HEK293 (cell line): ENCODE data around the gene NCL.

Source experiments
- CTCF ChIA-PET: fragments of 350-600 bp; formaldehyde crosslinking; extraction: SDS; loops from one replicate; lab custom pipeline; 2021; ENCODE audit warnings: antibody characterized with exemption; lab: Yijun Ruan, JAX
- POLR2A ChIA-PET: fragments of 300-600 bp; formaldehyde crosslinking; extraction: SDS; loops from one replicate; lab custom pipeline; 2020; ENCODE audit warnings: antibody characterized with exemption, inconsistent platforms; lab: Yijun Ruan, JAX
- H3K27ac ChIP-seq: fragments of 200-500 bp; sonication (Bioruptor generic); 2 replicates; pipeline ENCODE4 v1.5.1; 2014; ENCODE audit warnings: low read depth, low read length, control low read depth, inconsistent platforms; ENCODE audit errors: extremely low read depth
- H3K36me3 ChIP-seq, 2 experiments: fragments of 200-500 bp in 1 of 2; sonication (Bioruptor generic) in 1 of 2; 1 replicate in 1 of 2; 2 replicates in 1 of 2; pipeline ENCODE4 v1.5.1; 2014 to 2017; ENCODE audit warnings: inconsistent platforms in 2 of 2, low read length in 2 of 2; ENCODE audit not compliant: control insufficient read depth in 2 of 2, insufficient read depth in 1 of 2
- H3K4me1 ChIP-seq: fragments of 200-500 bp; sonication (Bioruptor generic); 2 replicates; pipeline ENCODE4 v1.5.1; 2014; ENCODE audit warnings: mild to moderate bottlenecking, low read length, inconsistent platforms; ENCODE audit not compliant: control insufficient read depth, insufficient read depth
- H3K4me3 ChIP-seq: 2 replicates; pipeline ENCODE4 v1.5.1; 2011; ENCODE audit warnings: low read depth, mild to moderate bottlenecking, control low read depth, low read length, moderate library complexity
- H3K9me3 ChIP-seq: fragments of 200-500 bp; sonication (Bioruptor generic); 2 replicates; pipeline ENCODE4 v1.5.1; 2014; ENCODE audit warnings: low read depth, low read length, inconsistent platforms; ENCODE audit not compliant: control insufficient read depth, insufficient read depth
- KLF16 ChIP-seq: fragments of 450-650 bp; formaldehyde crosslinking; IDR thresholded peaks from 2 replicates; pipeline ENCODE4 v1.5.1; 2017; ENCODE audit warnings: missing biosample characterization, missing genetic modification characterization
- MEIS1 ChIP-seq: sonication (generic); formaldehyde crosslinking; IDR thresholded peaks from 2 replicates; pipeline ENCODE4 v1.8.1; 2022; ENCODE audit warnings: missing genetic modification reagents, mild to moderate bottlenecking, borderline replicate concordance
- ZBTB17 ChIP-seq: fragments of 450-650 bp; formaldehyde crosslinking; IDR thresholded peaks from 2 replicates; pipeline ENCODE4 v1.5.1; 2016; ENCODE audit warnings: missing biosample characterization, missing genetic modification characterization
- ZNF175 ChIP-seq: fragments of 450-650 bp; formaldehyde crosslinking; IDR thresholded peaks from 2 replicates; pipeline ENCODE4 v1.5.1; 2016; ENCODE audit warnings: missing biosample characterization, missing genetic modification characterization
- ZNF341 ChIP-seq: fragments of 450-650 bp; formaldehyde crosslinking; IDR thresholded peaks from 2 replicates; pipeline ENCODE4; 2016; ENCODE audit warnings: low read depth, missing biosample characterization, missing genetic modification characterization
- ZNF560 ChIP-seq: fragments of 450-650 bp; formaldehyde crosslinking; IDR thresholded peaks from 2 replicates; pipeline ENCODE4 v1.5.1; 2017; ENCODE audit warnings: missing biosample characterization, missing genetic modification characterization, borderline replicate concordance
- ZNF626 ChIP-seq: fragments of 450-650 bp; sonication (Bioruptor Pico); formaldehyde crosslinking; IDR thresholded peaks from 2 replicates; pipeline ENCODE4 v1.5.1; 2018; ENCODE audit warnings: missing biosample characterization, missing genetic modification characterization, inconsistent platforms
- ZNF664 ChIP-seq: fragments of 450-650 bp; formaldehyde crosslinking; IDR thresholded peaks from 2 replicates; pipeline ENCODE4 v1.5.1; 2016; ENCODE audit warnings: missing biosample characterization, missing genetic modification characterization
- ZNF792 ChIP-seq: fragments of 450-650 bp; formaldehyde crosslinking; IDR thresholded peaks from 2 replicates; pipeline ENCODE4 v1.5.1; 2016; ENCODE audit warnings: missing biosample characterization, missing genetic modification characterization
- TF ChIP-seq, protein P1 (sequence below): fragments of 450-650 bp; formaldehyde crosslinking; IDR thresholded peaks from 2 replicates; pipeline ENCODE4 v1.5.1; 2017; ENCODE audit warnings: missing biosample characterization, missing genetic modification characterization
- TF ChIP-seq, protein P2 (sequence below): fragments of 450-650 bp; formaldehyde crosslinking; IDR thresholded peaks from 2 replicates; pipeline ENCODE4 v1.5.1; 2016; ENCODE audit warnings: missing biosample characterization, missing genetic modification characterization, borderline replicate concordance
- TF ChIP-seq, protein P3 (sequence below): fragments of 450-650 bp; formaldehyde crosslinking; IDR thresholded peaks from 2 replicates; pipeline ENCODE4 v1.5.1; 2016; ENCODE audit warnings: missing biosample characterization, missing genetic modification characterization
- TF ChIP-seq, protein P4 (sequence below): fragments of 450-650 bp; formaldehyde crosslinking; IDR thresholded peaks from 2 replicates; pipeline ENCODE4 v1.5.1; 2016; ENCODE audit warnings: missing biosample characterization, missing genetic modification characterization
- TF ChIP-seq, protein P5 (sequence below): fragments of 450-650 bp; formaldehyde crosslinking; IDR thresholded peaks from 2 replicates; pipeline ENCODE4 v1.5.1; 2016; ENCODE audit warnings: missing biosample characterization, missing genetic modification characterization

Gene NCL

DNA sequence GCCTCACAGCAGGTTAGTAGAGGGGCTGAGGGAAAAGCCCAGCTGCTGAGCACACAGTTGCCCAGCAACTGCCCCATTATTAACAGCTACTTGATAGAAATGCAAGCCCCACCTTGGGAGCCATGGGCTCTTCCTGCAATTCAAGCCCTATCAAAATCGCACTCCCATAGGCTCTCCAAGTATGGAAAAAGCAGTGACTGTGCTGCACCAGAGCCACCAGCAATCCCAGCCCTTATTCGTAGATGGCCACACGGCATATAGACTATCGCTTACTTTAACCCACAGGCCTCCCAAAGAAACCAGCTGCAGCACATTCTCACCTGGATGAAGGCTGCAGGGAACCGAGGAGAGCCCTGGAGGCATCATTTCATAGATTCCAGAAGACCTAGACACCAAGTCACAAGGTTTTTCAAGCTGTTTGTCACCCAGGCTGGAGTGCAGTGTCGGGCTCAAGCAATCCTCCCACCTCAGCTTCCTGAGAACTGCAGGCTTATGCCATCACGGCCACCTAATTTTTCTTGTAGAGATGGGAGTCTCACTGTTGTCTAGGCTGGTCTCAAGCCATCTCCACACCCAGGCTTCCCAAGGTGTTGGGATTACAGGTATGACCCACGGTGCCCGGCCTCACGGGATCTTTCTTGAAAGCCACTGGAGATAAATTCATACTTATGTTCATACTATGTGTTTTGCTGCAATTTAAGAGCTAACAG, 11.3 kb downstream of the NCL start (continued):
- TF ChIP-seq ZNF341 (tag by site-specific recombination) (peak; percentile 30; the same call in 1 of the 2 replicates), ZNF175 (no peak), ZBTB17 (peak; percentile 57; the same call in 1 of the 2 replicates)
- TF ChIP-seq, protein P1, sequence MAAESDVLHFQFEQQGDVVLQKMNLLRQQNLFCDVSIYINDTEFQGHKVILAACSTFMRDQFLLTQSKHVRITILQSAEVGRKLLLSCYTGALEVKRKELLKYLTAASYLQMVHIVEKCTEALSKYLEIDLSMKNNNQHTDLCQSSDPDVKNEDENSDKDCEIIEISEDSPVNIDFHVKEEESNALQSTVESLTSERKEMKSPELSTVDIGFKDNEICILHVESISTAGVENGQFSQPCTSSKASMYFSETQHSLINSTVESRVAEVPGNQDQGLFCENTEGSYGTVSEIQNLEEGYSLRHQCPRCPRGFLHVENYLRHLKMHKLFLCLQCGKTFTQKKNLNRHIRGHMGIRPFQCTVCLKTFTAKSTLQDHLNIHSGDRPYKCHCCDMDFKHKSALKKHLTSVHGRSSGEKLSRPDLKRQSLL = no peak

DNA sequence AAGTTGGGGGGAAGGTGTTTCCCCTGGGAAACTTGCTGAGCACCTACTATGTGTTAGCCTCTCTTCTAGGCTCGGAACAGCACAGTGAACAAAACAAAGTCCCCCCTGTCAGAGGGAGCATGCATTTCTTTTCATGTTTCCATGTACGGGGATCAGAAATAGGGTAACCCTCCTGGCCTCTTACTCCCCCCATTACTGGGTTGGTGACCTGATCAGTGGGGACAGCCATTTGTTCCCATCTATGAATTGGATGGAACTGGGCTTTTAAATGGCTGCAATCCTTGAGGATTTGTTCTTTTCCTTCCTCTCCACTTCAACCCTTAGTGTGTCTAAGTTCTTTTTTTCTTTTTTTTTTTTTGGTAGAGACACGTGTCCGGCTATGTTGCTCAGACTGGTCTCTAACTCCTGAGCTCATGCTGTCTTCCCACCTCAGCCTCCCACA, 13.7 kb downstream of the NCL start:
- TF ChIP-seq ZNF664 (tag by site-specific recombination) (no peak), ZNF626 (no peak), KLF16 (tag by site-specific recombination) (no peak), ZNF560 (tag by site-specific recombination) (no peak), MEIS1 (CRISPR knock-in tag) (no peak), ZNF792 (tag by site-specific recombination) (no peak)
- TF ChIP-seq, protein P2, sequence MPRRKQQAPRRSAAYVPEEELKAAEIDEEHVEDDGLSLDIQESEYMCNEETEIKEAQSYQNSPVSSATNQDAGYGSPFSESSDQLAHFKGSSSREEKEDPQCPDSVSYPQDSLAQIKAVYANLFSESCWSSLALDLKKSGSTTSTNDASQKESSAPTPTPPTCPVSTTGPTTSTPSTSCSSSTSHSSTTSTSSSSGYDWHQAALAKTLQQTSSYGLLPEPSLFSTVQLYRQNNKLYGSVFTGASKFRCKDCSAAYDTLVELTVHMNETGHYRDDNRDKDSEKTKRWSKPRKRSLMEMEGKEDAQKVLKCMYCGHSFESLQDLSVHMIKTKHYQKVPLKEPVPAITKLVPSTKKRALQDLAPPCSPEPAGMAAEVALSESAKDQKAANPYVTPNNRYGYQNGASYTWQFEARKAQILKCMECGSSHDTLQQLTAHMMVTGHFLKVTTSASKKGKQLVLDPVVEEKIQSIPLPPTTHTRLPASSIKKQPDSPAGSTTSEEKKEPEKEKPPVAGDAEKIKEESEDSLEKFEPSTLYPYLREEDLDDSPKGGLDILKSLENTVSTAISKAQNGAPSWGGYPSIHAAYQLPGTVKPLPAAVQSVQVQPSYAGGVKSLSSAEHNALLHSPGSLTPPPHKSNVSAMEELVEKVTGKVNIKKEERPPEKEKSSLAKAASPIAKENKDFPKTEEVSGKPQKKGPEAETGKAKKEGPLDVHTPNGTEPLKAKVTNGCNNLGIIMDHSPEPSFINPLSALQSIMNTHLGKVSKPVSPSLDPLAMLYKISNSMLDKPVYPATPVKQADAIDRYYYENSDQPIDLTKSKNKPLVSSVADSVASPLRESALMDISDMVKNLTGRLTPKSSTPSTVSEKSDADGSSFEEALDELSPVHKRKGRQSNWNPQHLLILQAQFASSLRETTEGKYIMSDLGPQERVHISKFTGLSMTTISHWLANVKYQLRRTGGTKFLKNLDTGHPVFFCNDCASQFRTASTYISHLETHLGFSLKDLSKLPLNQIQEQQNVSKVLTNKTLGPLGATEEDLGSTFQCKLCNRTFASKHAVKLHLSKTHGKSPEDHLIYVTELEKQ (tag by site-specific recombination) = no peak
- TF ChIP-seq, protein P3, sequence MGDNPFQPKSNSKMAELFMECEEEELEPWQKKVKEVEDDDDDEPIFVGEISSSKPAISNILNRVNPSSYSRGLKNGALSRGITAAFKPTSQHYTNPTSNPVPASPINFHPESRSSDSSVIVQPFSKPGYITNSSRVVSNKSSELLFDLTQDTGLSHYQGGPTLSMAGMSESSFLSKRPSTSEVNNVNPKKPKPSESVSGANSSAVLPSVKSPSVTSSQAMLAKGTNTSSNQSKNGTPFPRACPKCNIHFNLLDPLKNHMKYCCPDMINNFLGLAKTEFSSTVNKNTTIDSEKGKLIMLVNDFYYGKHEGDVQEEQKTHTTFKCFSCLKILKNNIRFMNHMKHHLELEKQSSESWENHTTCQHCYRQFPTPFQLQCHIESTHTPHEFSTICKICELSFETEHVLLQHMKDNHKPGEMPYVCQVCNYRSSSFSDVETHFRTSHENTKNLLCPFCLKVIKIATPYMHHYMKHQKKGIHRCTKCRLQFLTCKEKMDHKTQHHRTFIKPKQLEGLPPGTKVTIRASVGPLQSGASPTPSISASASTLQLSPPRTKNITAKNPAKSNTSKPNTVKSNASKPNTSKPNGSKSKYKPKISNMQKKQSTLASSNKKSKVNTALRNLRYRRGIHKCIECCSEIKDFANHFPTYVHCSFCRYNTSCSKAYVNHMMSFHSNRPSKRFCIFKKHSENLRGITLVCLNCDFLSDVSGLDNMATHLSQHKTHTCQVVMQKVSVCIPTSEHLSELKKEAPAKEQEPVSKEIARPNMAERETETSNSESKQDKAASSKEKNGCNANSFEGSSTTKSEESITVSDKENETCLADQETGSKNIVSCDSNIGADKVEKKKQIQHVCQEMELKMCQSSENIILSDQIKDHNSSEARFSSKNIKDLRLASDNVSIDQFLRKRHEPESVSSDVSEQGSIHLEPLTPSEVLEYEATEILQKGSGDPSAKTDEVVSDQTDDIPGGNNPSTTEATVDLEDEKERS (tag by site-specific recombination) = no peak
- TF ChIP-seq, protein P4, sequence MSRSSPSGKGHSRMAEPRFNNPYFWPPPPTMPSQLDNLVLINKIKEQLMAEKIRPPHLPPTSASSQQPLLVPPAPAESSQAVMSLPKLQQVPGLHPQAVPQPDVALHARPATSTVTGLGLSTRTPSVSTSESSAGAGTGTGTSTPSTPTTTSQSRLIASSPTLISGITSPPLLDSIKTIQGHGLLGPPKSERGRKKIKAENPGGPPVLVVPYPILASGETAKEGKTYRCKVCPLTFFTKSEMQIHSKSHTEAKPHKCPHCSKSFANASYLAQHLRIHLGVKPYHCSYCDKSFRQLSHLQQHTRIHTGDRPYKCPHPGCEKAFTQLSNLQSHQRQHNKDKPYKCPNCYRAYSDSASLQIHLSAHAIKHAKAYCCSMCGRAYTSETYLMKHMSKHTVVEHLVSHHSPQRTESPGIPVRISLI (tag by site-specific recombination) = no peak
- TF ChIP-seq, protein P5, sequence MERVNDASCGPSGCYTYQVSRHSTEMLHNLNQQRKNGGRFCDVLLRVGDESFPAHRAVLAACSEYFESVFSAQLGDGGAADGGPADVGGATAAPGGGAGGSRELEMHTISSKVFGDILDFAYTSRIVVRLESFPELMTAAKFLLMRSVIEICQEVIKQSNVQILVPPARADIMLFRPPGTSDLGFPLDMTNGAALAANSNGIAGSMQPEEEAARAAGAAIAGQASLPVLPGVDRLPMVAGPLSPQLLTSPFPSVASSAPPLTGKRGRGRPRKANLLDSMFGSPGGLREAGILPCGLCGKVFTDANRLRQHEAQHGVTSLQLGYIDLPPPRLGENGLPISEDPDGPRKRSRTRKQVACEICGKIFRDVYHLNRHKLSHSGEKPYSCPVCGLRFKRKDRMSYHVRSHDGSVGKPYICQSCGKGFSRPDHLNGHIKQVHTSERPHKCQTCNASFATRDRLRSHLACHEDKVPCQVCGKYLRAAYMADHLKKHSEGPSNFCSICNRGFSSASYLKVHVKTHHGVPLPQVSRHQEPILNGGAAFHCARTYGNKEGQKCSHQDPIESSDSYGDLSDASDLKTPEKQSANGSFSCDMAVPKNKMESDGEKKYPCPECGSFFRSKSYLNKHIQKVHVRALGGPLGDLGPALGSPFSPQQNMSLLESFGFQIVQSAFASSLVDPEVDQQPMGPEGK (tag by site-specific recombination) = no peak
- Histone ChIP-seq H3K4me3 (no peak overlapping the region), H3K36me3 (peaks cover 17 to 39% of the 10 kb centered on the region in 2 experiments), H3K27ac (no peak overlapping the region), H3K4me1 (no peaks in the 10 kb centered on the region), H3K9me3 (no peaks in the 10 kb centered on the region)
- CTCF ChIA-PET = interaction anchor here (0.7 to 3.6 kb wide), 3 partner anchors 18 to 39 kb away, joined by 4 to 22 read pairs (median 4); no protein-coding TSS in a partner anchor
- POLR2A ChIA-PET = interaction anchor here (0.6 to 8.6 kb wide), 6 partner anchors 14 to 91 kb away, joined by 4 to 119 read pairs (median 5); partner anchors contain the start of gene NCL
